ENCODE results near the gene CD37.

CD37 gene

GRCh38 chr19:49383599-49383998, 48.4 kb downstream of the CD37 start:
- DNase-seq: no peak

GRCh38 chr19:49387936-49388372, 52.7 kb downstream of the CD37 start, which contains the start of gene KASH5:
TSS of gene KASH5 (plus strand) at chr19:49388249. CDS start at chr19:49390884, 2,635 bp downstream.
- peak; percentile 19 to 27 for DNase-seq

GRCh38 chr19:49389406-49389805, 54.2 kb downstream of the CD37 start:
- no peak for DNase-seq
